ENCODE measurements around the gene C19orf47. TPM values are rescaled to one million over a fixed set of nuclear protein-coding genes. Genes with fewer than 3 reads are reported as not detected.
A peak's percentile ranks its signal among the peaks of the same experiment; 100 is the strongest.

C19orf47 gene
- total RNA-seq, 1 donor from 2014 or later: 15.7 TPM

DNA sequence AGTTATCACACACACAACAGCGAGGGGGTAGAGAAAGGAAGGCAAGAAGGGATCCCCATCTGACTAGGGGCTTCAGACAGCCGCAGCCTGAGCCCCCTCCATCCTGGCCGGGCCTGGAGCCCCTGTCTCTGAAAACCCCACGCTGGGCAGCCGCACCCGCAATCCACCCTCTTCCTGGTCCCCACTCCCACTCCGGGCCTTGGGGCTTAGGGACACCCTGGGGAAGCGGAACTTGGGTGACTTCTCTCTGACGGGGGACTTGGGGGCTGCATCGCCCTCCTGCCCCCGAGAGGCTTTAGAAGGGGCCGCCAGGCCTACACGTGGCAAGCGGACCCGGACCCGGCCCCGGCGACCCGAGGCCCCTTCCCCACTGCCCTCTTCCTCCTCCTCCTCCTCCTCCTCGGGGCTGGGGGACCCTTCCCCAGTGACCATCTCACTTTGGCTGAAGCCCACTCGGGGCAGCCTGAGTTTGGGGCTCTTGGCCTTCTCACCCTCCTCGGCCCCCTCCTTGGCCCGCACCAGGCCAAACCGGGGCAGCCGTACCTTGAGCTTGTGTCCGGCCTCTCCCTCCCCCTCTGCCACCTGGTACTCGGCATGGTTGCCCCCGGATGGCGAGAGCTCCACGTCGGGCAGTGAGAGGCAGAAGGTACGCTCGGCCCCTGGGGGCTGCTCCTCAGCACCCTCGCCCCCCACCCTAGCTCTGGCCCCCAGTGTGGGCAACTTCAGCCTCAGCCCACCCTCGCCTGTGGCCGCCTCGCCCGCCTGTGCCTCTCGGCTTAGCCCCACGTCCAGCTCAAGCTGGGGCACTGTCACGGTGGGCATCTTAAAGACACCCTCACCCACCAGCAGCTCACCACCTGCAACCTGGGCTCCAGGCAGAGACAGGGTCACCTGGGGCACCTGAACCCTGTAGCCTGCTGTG is 46.0 kb upstream of the C19orf47 start:
- intact Hi-C loops (cut with DNase I): no loop called here
- ATAC-seq: no peak

DNA sequence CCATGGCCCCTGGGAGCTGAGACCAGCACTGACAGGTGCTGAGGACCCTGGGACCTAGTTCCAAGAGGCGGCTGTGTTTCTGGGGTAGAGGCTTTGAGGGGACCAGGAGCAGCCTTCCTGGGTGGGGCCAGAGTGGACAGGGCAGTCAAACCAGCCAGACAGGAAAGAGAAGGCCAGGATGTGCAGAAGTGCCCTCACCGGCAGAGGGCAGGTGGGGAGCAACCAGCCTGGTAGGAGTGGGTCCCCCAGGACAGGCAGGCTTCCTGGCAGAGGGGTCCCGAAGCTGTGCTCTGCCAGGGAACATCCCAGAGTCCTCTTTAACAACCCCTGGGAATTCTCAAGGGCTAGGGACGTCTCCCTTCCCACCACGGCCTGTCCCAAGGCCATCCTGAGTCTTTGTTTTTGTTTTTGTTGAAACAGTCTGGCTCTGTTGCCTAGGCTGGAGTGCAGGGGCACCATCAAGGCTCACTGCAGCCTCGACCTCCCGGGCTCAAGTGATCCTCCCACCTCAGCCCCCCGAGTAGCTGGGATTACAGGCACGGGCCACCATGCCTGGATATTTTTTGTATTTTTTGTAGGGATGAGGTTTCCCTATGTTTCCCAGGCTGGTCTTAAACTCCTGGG is 44.8 kb upstream of the C19orf47 start:
- peak overlapping the region; percentile 41 for H3K27ac ChIP-seq
- H3K27me3 ChIP-seq (ENCODE audit: low read depth): no peaks in the 10 kb centered on the region
- ATAC-seq (peak; percentile 70 to 81), DNase-seq (peak; percentile 77)
- no peak overlapping the region for H3K4me3 ChIP-seq
- peaks cover 24% of the 10 kb centered on the region for H3K36me3 ChIP-seq
- intact Hi-C loops (cut with DNase I): no loop called here
- H3K9me3 ChIP-seq: no peaks in the 10 kb centered on the region
- TF ChIP-seq CTCF (IDR thresholded peaks at IDR 0.05): peak; percentile 51
- H3K4me1 ChIP-seq: peaks cover 15% of the 10 kb centered on the region

More for the DNA sequence above, 46.0 kb upstream of the C19orf47 start:
- Histone ChIP-seq H3K4me3 (no peak overlapping the region), H3K4me1 (peaks cover 23% of the 10 kb centered on the region), H3K27ac (no peak overlapping the region), H3K9me3 (no peaks in the 10 kb centered on the region), H3K27me3 (ENCODE audit: low read depth) (no peaks in the 10 kb centered on the region), H3K36me3 (peaks cover 24% of the 10 kb centered on the region)
- no peak for TF ChIP-seq CTCF (IDR thresholded peaks at IDR 0.05)
- DNase-seq: no peak

GRCh38 chr19:40392123-40392522 is 43.9 kb upstream of the C19orf47 start:
- H3K27ac ChIP-seq: peak overlapping the region; percentile 56

DNA sequence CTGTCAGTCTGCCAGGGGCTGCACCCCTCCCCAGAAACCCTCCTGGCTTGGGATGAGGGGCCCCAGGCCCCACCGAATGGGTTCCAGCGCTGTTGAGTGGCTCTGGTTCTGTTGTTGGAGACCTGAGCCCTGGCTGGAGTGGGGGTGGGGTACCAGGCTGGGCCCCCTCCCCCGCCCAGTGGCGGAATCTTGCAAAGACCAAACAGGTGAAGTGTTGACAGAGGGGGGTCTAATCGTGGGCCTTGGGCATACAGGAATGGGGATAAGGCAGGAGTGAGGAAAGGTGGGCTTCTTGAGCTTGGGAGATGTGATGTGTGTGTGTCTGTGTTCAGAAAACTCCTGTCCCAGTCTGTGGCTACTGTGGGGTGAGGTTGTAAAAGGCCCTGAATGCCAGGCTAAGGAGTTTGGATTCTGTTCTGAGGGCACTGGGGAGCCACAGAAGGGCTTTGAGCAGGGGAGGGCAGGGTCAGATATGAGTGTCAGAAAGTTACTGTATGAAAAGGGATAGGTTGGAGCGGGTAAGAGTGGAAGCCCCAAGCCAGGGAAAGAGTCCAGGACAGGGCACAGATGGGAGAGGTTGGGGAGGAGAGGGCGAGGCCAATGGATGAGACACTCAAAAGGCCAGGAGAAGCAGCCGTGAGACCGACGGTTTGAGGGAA is 42.0 kb upstream of the C19orf47 start, which contains the start of gene HIPK4:
Gene HIPK4 (minus strand): TSS at position 98 of the 659 bp plus-strand sequence. CDS start 279 bp downstream, outside the sequence.
- Histone ChIP-seq H3K27me3 (ENCODE audit: low read depth) (no peaks in the 10 kb centered on the region), H3K36me3 (no peaks in the 10 kb centered on the region), H3K4me1 (peaks cover 15% of the 10 kb centered on the region), H3K4me3 (no peak within 1 kb of the TSS), H3K9me3 (no peaks in the 10 kb centered on the region), H3K27ac (no peak within 1 kb of the TSS)
- DNase-seq (no peak), ATAC-seq (no peak)
- TF ChIP-seq CTCF (IDR thresholded peaks at IDR 0.05): no peak
- intact Hi-C loops (cut with DNase I): no loop called here

More at GRCh38 chr19:40392123-40392522, 43.9 kb upstream of the C19orf47 start:
- H3K9me3 ChIP-seq: no peaks in the 10 kb centered on the region
- TF ChIP-seq CTCF (IDR thresholded peaks at IDR 0.05): no peak
- no peak for DNase-seq
- intact Hi-C loops (cut with DNase I): no loop called here
- no peak overlapping the region for H3K4me3 ChIP-seq
- peaks cover 16% of the 10 kb centered on the region for H3K36me3 ChIP-seq
- no peaks in the 10 kb centered on the region for H3K27me3 ChIP-seq (ENCODE audit: low read depth)
- no peak for ATAC-seq
- H3K4me1 ChIP-seq: peaks cover 15% of the 10 kb centered on the region

DNA sequence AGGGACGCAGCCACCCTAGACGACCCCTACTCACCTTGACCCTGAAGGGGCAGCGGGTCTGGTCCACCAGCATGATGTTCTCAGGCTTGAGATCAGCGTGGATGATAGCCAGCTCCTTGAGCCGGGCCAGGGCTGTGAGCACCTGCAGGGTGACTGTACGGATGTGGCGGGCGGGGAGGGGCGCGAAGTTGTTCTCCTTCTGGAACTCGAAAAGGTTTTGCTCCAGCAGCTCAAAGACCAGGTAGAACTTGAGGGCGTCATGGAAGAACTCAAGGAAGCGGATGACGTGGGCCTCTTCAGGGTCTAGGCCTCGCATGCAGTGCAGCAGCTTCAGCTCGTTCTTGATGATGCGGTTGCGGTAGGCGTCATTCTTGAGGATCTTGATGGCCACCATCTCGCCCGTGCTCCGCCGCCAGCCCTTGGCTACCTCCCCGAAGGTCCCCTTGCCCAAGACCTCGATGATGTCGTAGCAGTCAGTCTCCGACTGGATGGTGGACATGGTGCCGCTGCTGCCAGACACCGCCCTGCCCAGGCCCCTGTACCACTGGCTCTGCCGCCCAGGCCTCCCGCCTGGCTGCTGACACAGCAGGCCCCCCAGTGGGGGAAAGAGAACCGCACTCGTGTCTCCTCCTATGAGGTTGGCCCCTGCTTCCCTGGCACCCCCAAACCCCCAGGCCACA is 41.3 kb upstream of the C19orf47 start:
- intact Hi-C loops (cut with DNase I): no loop called here
- H3K9me3 ChIP-seq: no peaks in the 10 kb centered on the region
- no peak for DNase-seq
- H3K36me3 ChIP-seq: no peaks in the 10 kb centered on the region
- no peak for TF ChIP-seq CTCF (IDR thresholded peaks at IDR 0.05)
- H3K27ac ChIP-seq: no peak overlapping the region
- no peak overlapping the region for H3K4me3 ChIP-seq
- ATAC-seq: no peak
- peaks cover 15% of the 10 kb centered on the region for H3K4me1 ChIP-seq
- H3K27me3 ChIP-seq (ENCODE audit: low read depth): no peaks in the 10 kb centered on the region
